HCT116 (cell line): Measurements from ENCODE around the gene FLYWCH1.

ENCODE experiments used
- CTCF ChIP-seq, 3 experiments: fragments of 200-600 bp in 1 of 3; sonication (generic) in 1 of 3; IDR thresholded peaks in 2 of 3; conservative IDR thresholded peaks in 1 of 3; 2 replicates each; pipeline ENCODE4 v1.5.1; 2012 to 2017; ENCODE audit warnings: low read depth in 2 of 3, low read length in 2 of 3, antibody characterized with exemption in 1 of 3, borderline replicate concordance in 1 of 3, control low read depth in 1 of 3, mild to moderate bottlenecking in 1 of 3, mixed read lengths in 1 of 3, mixed run types in 1 of 3, moderate library complexity in 1 of 3; ENCODE audit not compliant: insufficient read depth in 1 of 3
- EZH2 ChIP-seq: fragments of 200-600 bp; sonication (generic); IDR thresholded peaks from 2 replicates; pipeline ENCODE4 v1.6.1; 2017; ENCODE audit warnings: antibody characterized with exemption, mixed run types
- EZH2phosphoT487 ChIP-seq: fragments of 200-600 bp; IDR thresholded peaks from 2 replicates; pipeline ENCODE4 v1.6.1; 2018; ENCODE audit warnings: antibody characterized with exemption, borderline replicate concordance
- POLR2AphosphoS5 ChIP-seq: IDR thresholded peaks from 2 replicates; pipeline ENCODE4 v1.6.1; 2011; ENCODE audit warnings: mild to moderate bottlenecking, low read depth, low read length, moderate library complexity
- SP1 ChIP-seq: IDR thresholded peaks from 2 replicates; pipeline ENCODE4 v1.6.1; 2012; ENCODE audit warnings: low read depth
- SRF ChIP-seq: IDR thresholded peaks from 2 replicates; pipeline ENCODE4 v1.6.1; 2012; ENCODE audit warnings: low read depth

DNA sequence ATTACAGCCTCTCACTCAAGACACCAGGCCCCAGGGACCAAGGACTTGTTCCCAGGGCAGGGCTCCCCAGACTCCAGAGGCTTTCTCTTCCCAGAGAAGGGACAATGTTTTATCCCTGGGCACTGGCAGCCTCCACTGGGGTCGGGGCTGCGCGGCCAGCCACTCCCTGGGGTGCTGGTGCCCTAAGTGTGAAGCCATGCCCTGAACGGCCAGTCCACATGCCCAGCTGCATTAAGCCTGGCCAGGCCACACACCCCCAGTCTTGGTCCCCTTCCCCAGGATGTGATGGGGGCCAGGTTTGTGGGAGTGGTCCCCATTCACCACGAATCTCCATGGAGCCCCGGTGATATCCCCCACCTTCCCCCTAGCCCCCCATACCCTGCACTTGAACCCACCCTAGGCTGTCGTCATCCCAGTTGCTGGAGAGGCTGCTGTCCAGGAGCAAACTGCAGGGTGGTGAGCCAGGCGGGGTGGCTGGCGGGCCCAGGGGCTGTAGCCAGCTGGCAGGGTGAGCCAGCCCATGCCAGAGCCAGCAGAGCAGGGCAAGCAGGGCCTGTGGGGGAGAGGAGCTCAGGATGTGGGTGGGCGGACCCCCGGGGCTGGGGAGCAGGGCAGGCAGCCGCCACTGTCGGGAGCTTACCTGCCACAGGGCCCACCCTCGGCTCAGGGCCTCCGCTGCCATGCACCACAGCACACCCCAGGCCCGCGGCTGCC, 62.0 kb downstream of the FLYWCH1 start:
- TF ChIP-seq SP1 (no peak), POLR2AphosphoS5 (no peak), EZH2phosphoT487 (no peak), SRF (no peak), CTCF (IDR thresholded peaks at IDR 0.05 in 2 of 3, conservative IDR thresholded peaks at IDR 0.05 in 1 of 3; ENCODE audit: borderline replicate concordance in 1 of 3, insufficient read depth in 1 of 3, low read depth in 2 of 3, low read length in 2 of 3) (no peak), EZH2 (no peak)
